GM12892 (cell line): ENCODE results near the gene DCTN4.

Source experiments
- POLR2A ChIP-seq: IDR thresholded peaks from 2 replicates; pipeline ENCODE4 v1.6.1; 2011; ENCODE audit warnings: low read depth, low read length, control low read depth
- POLR2AphosphoS5 ChIP-seq: IDR thresholded peaks from 2 replicates; pipeline ENCODE4 v1.6.1; 2011; ENCODE audit warnings: low read depth, low read length, control low read depth

- TF ChIP-seq POLR2A (no peak), POLR2AphosphoS5 (no peak)
These were observed 19.9 kb upstream of the DCTN4 start, which contains the start of gene SMIM3 for GRCh38 chr5:150778517-150779396.
